ENCODE results near the gene ZNF366.

Gene ZNF366

GRCh38 chr5:72402959-72403628, 104.1 kb downstream of the ZNF366 start:
- no peak for DNase-seq (ENCODE audit: low spot score)

- DNase-seq (ENCODE audit: low spot score): no peak
Measured at GRCh38 chr5:72402381-72402890, 104.8 kb downstream of the ZNF366 start.

- no peak for DNase-seq (ENCODE audit: low spot score)
Measured at GRCh38 chr5:72400950-72401349, 106.3 kb downstream of the ZNF366 start.

DNA sequence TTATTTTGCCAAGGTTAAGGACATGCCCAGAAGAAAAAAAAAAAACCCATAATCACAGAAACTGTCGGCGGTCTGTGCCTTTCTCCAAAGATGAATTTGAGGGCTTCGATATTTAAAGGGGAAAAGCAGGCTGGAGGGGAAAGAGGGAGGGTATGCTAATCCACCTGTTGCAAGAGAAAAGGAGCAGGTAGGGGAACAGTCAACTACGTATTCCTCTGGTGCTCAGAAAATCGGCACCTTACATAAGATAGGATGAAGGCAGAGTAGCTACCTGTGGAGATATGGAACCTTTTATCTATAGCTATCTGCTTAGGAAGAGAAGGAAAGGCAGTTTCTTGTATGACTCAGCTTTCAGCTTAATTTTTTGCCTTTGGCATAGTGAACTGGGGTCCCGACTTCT, 109.4 kb downstream of the ZNF366 start:
- no peak for DNase-seq (ENCODE audit: low spot score)

- no peak for DNase-seq (ENCODE audit: low spot score)
Measured at GRCh38 chr5:72394688-72395087, 112.5 kb downstream of the ZNF366 start.

DNA sequence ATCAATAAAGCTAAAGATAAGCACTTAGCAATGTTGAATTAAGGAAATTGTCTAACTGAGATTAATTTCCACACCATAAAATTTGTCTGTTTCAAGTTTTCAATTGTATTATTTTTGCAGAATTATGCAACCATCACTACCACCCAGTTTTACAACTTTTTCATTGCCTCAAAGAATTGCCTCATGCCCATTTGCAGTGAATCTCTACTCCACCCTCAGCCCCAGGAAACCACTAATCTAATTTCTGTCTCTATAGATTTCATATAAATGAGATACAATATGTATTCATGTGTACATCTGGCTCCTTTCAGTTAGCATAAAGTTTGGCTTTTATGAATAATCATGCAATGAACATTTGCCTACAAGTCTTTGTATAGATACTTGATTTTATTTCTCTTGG, 114.2 kb downstream of the ZNF366 start:
- DNase-seq (ENCODE audit: low spot score): no peak

Measured in SW480 (cell line).